ENCODE results near the gene MINDY4.

DNA sequence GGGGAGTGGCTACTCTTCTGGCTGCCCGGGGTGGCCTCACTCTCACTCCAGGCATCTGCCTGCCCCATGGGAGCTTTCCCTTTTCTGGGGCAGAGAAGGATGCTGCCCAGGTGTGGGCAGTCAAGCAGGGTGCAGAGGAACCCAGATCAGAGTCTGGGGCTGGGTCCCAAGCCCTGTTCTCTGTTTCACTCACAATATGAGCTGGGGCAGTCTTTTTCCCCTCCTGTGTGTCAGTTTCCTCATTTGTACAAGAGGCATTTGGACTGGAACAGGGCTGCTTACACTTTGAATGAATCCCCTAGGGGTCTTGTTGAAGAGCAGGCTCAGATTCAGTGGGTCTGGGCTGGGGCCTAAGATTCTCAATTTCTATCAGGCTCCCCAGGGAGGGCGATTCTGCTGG, 102.0 kb downstream of the MINDY4 start:
- TF ChIP-seq EP300 (IDR thresholded peaks at IDR 0.05) (no peak), POLR2A (IDR thresholded peaks at IDR 0.05; ENCODE audit: low read depth) (no peak), POLR2AphosphoS5 (IDR thresholded peaks at IDR 0.05) (no peak), CTCF (IDR thresholded peaks at IDR 0.05) (no peak)
